ENCODE results near the gene BRD9. TPM values are rescaled to one million over a fixed set of nuclear protein-coding genes. Genes with fewer than 3 reads are reported as not detected.

Gene BRD9
- total and polyA plus RNA-seq, 2 of the 13 experiments (the other 11 are each of a cell fraction or from before 2014, with no cell fraction given): 5.2 to 22.9 TPM

GRCh38 chr5:892394-893136 lies at the start of gene BRD9, which contains the start of gene TRIP13 (continued):
- TF ChIP-seq ZFP36L2 (CRISPR knock-in tag; IDR thresholded peaks at IDR 0.05) (no peak), MEIS2 (CRISPR knock-in tag; IDR thresholded peaks at IDR 0.05) (0 out of 2 replicates have a peak, but pooled peaks have one; percentile 68), ZNF549 (CRISPR knock-in tag; IDR thresholded peaks at IDR 0.05) (no peak), FOXC1 (CRISPR knock-in tag; IDR thresholded peaks at IDR 0.05; ENCODE audit: borderline replicate concordance) (0 out of 2 replicates have a peak, but pooled peaks have one; percentile 11), ZNF225 (CRISPR knock-in tag; IDR thresholded peaks at IDR 0.05) (no peak), KDM5B (CRISPR knock-in tag; IDR thresholded peaks at IDR 0.05; ENCODE audit: borderline replicate concordance) (peak; percentile 33; the same call in 1 of the 2 replicates), ZNF34 (CRISPR knock-in tag; IDR thresholded peaks at IDR 0.05; ENCODE audit: borderline replicate concordance) (0 out of 2 replicates have a peak, but pooled peaks have one; percentile 31), TP53 (CRISPR knock-in tag; conservative IDR thresholded peaks at IDR 0.05) (no peak), ERF (CRISPR knock-in tag; IDR thresholded peaks at IDR 0.05) (peak; percentile 42; the same call in 1 of the 2 replicates), ZNF777 (CRISPR knock-in tag; IDR thresholded peaks at IDR 0.05) (no peak), IRX3 (CRISPR knock-in tag; IDR thresholded peaks at IDR 0.05; ENCODE audit: borderline replicate concordance, low read depth) (peak; percentile 88), ZNF652 (CRISPR knock-in tag; IDR thresholded peaks at IDR 0.05; ENCODE audit: borderline replicate concordance, low read depth) (no peak), ZUFSP (CRISPR knock-in tag; IDR thresholded peaks at IDR 0.05; ENCODE audit: borderline replicate concordance) (no peak), TOPORS (CRISPR knock-in tag; IDR thresholded peaks at IDR 0.05) (peak; percentile 90), ELF1 (CRISPR knock-in tag; IDR thresholded peaks at IDR 0.05) (peak; percentile 50; the same call in 1 of the 2 replicates), JDP2 (CRISPR knock-in tag; IDR thresholded peaks at IDR 0.05; ENCODE audit: borderline replicate concordance) (no peak; the same call in 1 of the 2 replicates), RFX1 (IDR thresholded peaks at IDR 0.05) (no peak), SMYD3 (CRISPR knock-in tag; IDR thresholded peaks at IDR 0.05) (peak; percentile 75; the same call in 1 of the 2 replicates), KAT7 (CRISPR knock-in tag; IDR thresholded peaks at IDR 0.05; ENCODE audit: borderline replicate concordance) (peak; percentile 63; the same call in 1 of the 2 replicates), RFXAP (CRISPR knock-in tag; IDR thresholded peaks at IDR 0.05; ENCODE audit: borderline replicate concordance) (no peak), HCFC1 (IDR thresholded peaks at IDR 0.05; ENCODE audit: low read depth, low read length) (peak; percentile 65)
- TF ChIP-seq, protein P1, sequence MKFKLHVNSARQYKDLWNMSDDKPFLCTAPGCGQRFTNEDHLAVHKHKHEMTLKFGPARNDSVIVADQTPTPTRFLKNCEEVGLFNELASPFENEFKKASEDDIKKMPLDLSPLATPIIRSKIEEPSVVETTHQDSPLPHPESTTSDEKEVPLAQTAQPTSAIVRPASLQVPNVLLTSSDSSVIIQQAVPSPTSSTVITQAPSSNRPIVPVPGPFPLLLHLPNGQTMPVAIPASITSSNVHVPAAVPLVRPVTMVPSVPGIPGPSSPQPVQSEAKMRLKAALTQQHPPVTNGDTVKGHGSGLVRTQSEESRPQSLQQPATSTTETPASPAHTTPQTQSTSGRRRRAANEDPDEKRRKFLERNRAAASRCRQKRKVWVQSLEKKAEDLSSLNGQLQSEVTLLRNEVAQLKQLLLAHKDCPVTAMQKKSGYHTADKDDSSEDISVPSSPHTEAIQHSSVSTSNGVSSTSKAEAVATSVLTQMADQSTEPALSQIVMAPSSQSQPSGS (CRISPR knock-in tag; IDR thresholded peaks at IDR 0.05): 0 out of 2 replicates have a peak, but pooled peaks have one; percentile 21
- TF ChIP-seq, protein P2, sequence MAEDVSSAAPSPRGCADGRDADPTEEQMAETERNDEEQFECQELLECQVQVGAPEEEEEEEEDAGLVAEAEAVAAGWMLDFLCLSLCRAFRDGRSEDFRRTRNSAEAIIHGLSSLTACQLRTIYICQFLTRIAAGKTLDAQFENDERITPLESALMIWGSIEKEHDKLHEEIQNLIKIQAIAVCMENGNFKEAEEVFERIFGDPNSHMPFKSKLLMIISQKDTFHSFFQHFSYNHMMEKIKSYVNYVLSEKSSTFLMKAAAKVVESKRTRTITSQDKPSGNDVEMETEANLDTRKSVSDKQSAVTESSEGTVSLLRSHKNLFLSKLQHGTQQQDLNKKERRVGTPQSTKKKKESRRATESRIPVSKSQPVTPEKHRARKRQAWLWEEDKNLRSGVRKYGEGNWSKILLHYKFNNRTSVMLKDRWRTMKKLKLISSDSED (CRISPR knock-in tag; IDR thresholded peaks at IDR 0.05): no peak
- TF ChIP-seq, protein P3, sequence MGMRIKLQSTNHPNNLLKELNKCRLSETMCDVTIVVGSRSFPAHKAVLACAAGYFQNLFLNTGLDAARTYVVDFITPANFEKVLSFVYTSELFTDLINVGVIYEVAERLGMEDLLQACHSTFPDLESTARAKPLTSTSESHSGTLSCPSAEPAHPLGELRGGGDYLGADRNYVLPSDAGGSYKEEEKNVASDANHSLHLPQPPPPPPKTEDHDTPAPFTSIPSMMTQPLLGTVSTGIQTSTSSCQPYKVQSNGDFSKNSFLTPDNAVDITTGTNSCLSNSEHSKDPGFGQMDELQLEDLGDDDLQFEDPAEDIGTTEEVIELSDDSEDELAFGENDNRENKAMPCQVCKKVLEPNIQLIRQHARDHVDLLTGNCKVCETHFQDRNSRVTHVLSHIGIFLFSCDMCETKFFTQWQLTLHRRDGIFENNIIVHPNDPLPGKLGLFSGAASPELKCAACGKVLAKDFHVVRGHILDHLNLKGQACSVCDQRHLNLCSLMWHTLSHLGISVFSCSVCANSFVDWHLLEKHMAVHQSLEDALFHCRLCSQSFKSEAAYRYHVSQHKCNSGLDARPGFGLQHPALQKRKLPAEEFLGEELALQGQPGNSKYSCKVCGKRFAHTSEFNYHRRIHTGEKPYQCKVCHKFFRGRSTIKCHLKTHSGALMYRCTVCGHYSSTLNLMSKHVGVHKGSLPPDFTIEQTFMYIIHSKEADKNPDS (CRISPR knock-in tag; IDR thresholded peaks at IDR 0.05): no peak

Measured in HepG2 (cell line).